Muscle layer of colon (tissue), 2 donors: ENCODE data around the gene HS6ST3.

Experiments used
- H3K27ac ChIP-seq: one replicate; pipeline ENCODE4 v1.7.0; 2013; ENCODE audit warnings: low read depth, mild to moderate bottlenecking, low read length, moderate library complexity
- H3K27me3 ChIP-seq, 2 donors: one replicate each; pipeline ENCODE4 v1.7.0; 2013; ENCODE audit warnings: low read length in 2 of 2, mild to moderate bottlenecking in 2 of 2; ENCODE audit not compliant: insufficient read depth in 2 of 2, control insufficient read depth in 1 of 2
- H3K36me3 ChIP-seq: one replicate; pipeline ENCODE4 v1.7.0; 2013; ENCODE audit warnings: mild to moderate bottlenecking, low read length; ENCODE audit not compliant: insufficient read depth
- H3K4me1 ChIP-seq: one replicate; pipeline ENCODE4 v1.7.0; 2013; ENCODE audit warnings: mild to moderate bottlenecking, low read length; ENCODE audit not compliant: insufficient read depth
- H3K4me3 ChIP-seq, 2 donors: one replicate each; pipeline ENCODE4 v1.7.0; 2013; ENCODE audit warnings: low read length in 2 of 2, low read depth in 1 of 2, mild to moderate bottlenecking in 1 of 2, moderate library complexity in 1 of 2
- H3K9ac ChIP-seq: one replicate; pipeline ENCODE4 v1.7.0; 2013; ENCODE audit warnings: low read length
- H3K9me3 ChIP-seq: one replicate; pipeline ENCODE4 v1.7.0; 2013; ENCODE audit warnings: mild to moderate bottlenecking, low read length
- donor health status: abdominal sarcoma.
- donor health status: Adenocarcinoma of cecum.

HS6ST3 gene

GRCh38 chr13:96071504-96071903 lies 18.4 kb upstream of the HS6ST3 start:
- Histone ChIP-seq H3K27ac (no peak overlapping the region), H3K36me3 (no peaks in the 10 kb centered on the region), H3K4me1 (no peaks in the 10 kb centered on the region), H3K27me3 (no peaks in the 10 kb centered on the region), H3K9me3 (no peaks in the 10 kb centered on the region), H3K4me3 (no peak overlapping the region), H3K9ac (no peak overlapping the region)

- Histone ChIP-seq H3K27ac (no peak overlapping the region), H3K4me3 (no peak overlapping the region), H3K9me3 (no peaks in the 10 kb centered on the region), H3K36me3 (no peaks in the 10 kb centered on the region), H3K27me3 (no peaks in the 10 kb centered on the region), H3K4me1 (no peaks in the 10 kb centered on the region), H3K9ac (no peak overlapping the region)
These were observed 17.5 kb upstream of the HS6ST3 start for GRCh38 chr13:96072392-96072791.

- no peaks in the 10 kb centered on the region for H3K27me3 ChIP-seq
- H3K4me1 ChIP-seq, result no peaks in the 10 kb centered on the region
- H3K4me3 ChIP-seq, result no peak overlapping the region
- H3K36me3 ChIP-seq, result no peaks in the 10 kb centered on the region
- H3K9ac ChIP-seq, result no peak overlapping the region
- H3K27ac ChIP-seq, result no peak overlapping the region
- no peaks in the 10 kb centered on the region for H3K9me3 ChIP-seq
These were observed 13.9 kb upstream of the HS6ST3 start for GRCh38 chr13:96075953-96076543.

- H3K9ac ChIP-seq, result no peak overlapping the region
- H3K9me3 ChIP-seq, result no peaks in the 10 kb centered on the region
- H3K27me3 ChIP-seq, result no peaks in the 10 kb centered on the region
- H3K36me3 ChIP-seq, result no peaks in the 10 kb centered on the region
- no peak overlapping the region for H3K27ac ChIP-seq
- H3K4me3 ChIP-seq, result no peak overlapping the region
- no peaks in the 10 kb centered on the region for H3K4me1 ChIP-seq
These were observed 9.2 kb upstream of the HS6ST3 start for GRCh38 chr13:96080676-96081075.

GRCh38 chr13:96081888-96082287 lies 8.0 kb upstream of the HS6ST3 start:
- Histone ChIP-seq H3K4me3 (no peak overlapping the region), H3K27me3 (no peaks in the 10 kb centered on the region), H3K27ac (no peak overlapping the region), H3K9me3 (no peaks in the 10 kb centered on the region), H3K4me1 (no peaks in the 10 kb centered on the region), H3K9ac (no peak overlapping the region), H3K36me3 (no peaks in the 10 kb centered on the region)

- no peak overlapping the region for H3K27ac ChIP-seq
- H3K9ac ChIP-seq, result no peak overlapping the region
These were observed 7.3 kb upstream of the HS6ST3 start for GRCh38 chr13:96082640-96083039.

GRCh38 chr13:96086736-96087135 lies 3.2 kb upstream of the HS6ST3 start:
- Histone ChIP-seq H3K9ac (no peak overlapping the region), H3K36me3 (no peaks in the 10 kb centered on the region), H3K4me1 (no peaks in the 10 kb centered on the region), H3K27ac (no peak overlapping the region), H3K9me3 (no peaks in the 10 kb centered on the region), H3K4me3 (no peak overlapping the region), H3K27me3 (peaks cover 10 to 15% of the 10 kb centered on the region in 2 donors)

More at GRCh38 chr13:96082640-96083039, 7.3 kb upstream of the HS6ST3 start:
- H3K4me3 ChIP-seq, result no peak overlapping the region
- H3K4me1 ChIP-seq, result no peaks in the 10 kb centered on the region
- no peaks in the 10 kb centered on the region for H3K36me3 ChIP-seq
- no peaks in the 10 kb centered on the region for H3K27me3 ChIP-seq
- H3K9me3 ChIP-seq, result no peaks in the 10 kb centered on the region

- peaks cover 11 to 19% of the 10 kb centered on the region in 2 donors for H3K27me3 ChIP-seq
- H3K27ac ChIP-seq, result no peak overlapping the region
- H3K4me3 ChIP-seq, result no peak overlapping the region
- no peaks in the 10 kb centered on the region for H3K36me3 ChIP-seq
- no peaks in the 10 kb centered on the region for H3K9me3 ChIP-seq
- H3K4me1 ChIP-seq, result no peaks in the 10 kb centered on the region
- H3K9ac ChIP-seq, result no peak overlapping the region
These were observed 768 bp upstream of the HS6ST3 start for GRCh38 chr13:96089139-96089538.

- Histone ChIP-seq H3K4me3 (peak overlapping the region in 1 of 2 donors; percentile 37), H3K9ac (no peak overlapping the region), H3K36me3 (no peaks in the 10 kb centered on the region), H3K4me1 (no peaks in the 10 kb centered on the region), H3K27ac (no peak overlapping the region), H3K27me3 (peaks cover 11 to 19% of the 10 kb centered on the region in 2 donors), H3K9me3 (no peaks in the 10 kb centered on the region)
These were observed 564 bp downstream of the HS6ST3 start for GRCh38 chr13:96090240-96091101.

GRCh38 chr13:96091164-96092117 lies 1.5 kb downstream of the HS6ST3 start:
- Histone ChIP-seq H3K4me1 (no peaks in the 10 kb centered on the region), H3K9ac (no peak overlapping the region), H3K4me3 (peak overlapping the region; percentile 37 to 39), H3K36me3 (no peaks in the 10 kb centered on the region), H3K27ac (no peak overlapping the region), H3K9me3 (no peaks in the 10 kb centered on the region), H3K27me3 (peaks cover 11 to 19% of the 10 kb centered on the region in 2 donors)
